NCI-H748 treated with DMSO at 0.1 percent for 48 hours (cell line): ENCODE data around the gene FRK.
A peak's percentile ranks its signal among the peaks of the same experiment; 100 is the strongest.

Experiments
- DNase-seq: peaks from one replicate; lab custom pipeline; 2025; lab: John Stamatoyannopoulos, UW

The FRK gene

DNA sequence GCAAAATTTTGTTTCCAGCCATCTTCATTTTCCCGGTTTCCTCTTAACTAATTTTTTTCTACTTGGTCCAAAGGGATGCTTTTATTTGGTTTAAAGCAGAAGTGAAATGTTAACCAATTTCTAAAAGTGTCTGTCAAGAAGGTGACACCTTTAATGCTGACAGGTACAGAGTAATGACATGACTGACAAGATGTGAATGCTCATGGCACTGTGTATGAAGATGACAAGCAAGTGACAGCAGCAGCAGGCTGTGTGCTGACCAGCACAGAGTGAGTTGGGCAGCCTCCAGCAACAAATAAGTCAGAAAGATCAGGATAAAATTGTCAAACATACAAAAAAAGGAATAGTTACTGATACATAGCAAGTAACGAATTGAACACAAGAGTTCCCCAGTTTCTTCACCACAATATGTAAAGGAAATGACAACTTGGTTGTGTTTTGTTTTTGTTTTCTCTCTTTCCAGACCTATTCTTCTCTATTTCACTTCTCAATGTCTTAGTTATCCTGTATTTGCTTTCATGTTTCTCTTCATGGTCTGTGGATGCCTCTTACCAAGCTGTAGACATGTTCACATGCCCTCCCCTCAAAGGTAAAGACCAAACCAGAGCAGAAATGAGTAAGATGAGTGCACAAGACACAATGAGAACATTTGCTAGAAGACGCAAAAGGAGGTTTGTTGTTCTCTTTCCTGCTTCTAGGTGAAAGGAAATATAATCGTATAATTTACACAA lies 174.9 kb downstream of the FRK start:
- DNase-seq: no peak

DNA sequence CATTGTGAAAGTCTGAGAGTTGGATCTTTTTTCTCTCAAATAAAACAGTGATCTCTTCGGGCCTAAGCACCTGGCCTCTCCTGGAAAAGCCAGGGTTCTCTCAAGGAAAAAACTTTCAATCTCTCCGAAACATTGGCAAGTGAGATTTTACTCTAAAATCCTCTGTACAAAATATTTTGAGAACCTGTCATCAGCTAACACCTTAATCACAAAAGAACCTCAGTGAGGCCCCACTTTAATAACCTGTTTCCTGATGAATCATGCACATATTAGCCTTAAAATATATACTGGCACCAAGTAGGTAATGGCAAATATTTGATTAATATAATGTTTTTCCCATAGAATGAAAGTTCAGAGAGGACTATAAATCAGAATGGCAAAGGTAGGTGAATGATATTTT lies 177.9 kb downstream of the FRK start:
- DNase-seq: no peak

DNA sequence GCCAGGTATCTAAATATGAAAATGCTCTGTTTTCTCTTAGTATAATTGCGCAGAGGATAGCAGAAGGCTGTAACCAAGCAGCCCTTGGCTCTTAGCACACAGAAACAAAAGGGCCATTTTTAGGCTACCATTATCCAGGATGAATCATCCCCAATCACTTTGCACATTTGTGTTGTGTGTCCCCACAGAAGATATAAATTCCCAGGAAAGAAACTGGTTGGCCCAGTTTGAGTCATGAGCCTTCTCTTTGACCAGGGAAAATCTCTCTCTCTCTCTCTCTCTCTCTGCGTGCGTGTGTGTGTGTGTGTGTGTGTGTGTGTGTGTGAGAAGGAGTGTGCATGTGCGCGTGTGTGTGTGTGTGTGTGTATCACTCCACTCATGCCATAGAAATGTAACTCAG lies 178.5 kb downstream of the FRK start:
- DNase-seq: peak; percentile 31
